Thoracic aorta (tissue), 2 donors: ENCODE results near the gene ALG8. TPM values are rescaled to one million over a fixed set of nuclear protein-coding genes. Genes with fewer than 3 reads are reported as not detected.

Source experiments
- ATAC-seq: fragments of 150-250 bp; one replicate; pipeline ENCODE4 v1.8.0; 2017; ENCODE audit warnings: low read depth; ENCODE audit not compliant: insufficient number of reproducible peaks, low FRiP score
- DNase-seq: peaks from one replicate; pipeline ENCODE4 v3.0.0-alpha.2; 2020; ENCODE audit warnings: low spot score
- H3K27ac ChIP-seq, 2 donors: fragments of 200-600 bp; sonication (generic); 1 replicate in 1 of 2; 2 replicates in 1 of 2; pipeline ENCODE4 v1.5.1; 2016; ENCODE audit warnings: mild to moderate bottlenecking in 2 of 2, moderate library complexity in 2 of 2
- H3K27me3 ChIP-seq: fragments of 200-600 bp; sonication (generic); replicated peaks from 2 replicates; pipeline ENCODE4 v1.6.0; 2016; ENCODE audit warnings: mild to moderate bottlenecking; ENCODE audit not compliant: insufficient read depth
- H3K36me3 ChIP-seq: fragments of 200-600 bp; sonication (generic); one replicate; pipeline ENCODE4 v1.5.1; 2016
- H3K4me1 ChIP-seq, 2 donors: fragments of 200-600 bp; sonication (generic); 1 replicate in 1 of 2; 2 replicates in 1 of 2; pipeline versions ENCODE4 v1.5.1 to v1.6.0; 2016; ENCODE audit warnings: low read depth in 2 of 2, mild to moderate bottlenecking in 1 of 2; ENCODE audit not compliant: control insufficient read depth in 1 of 2
- H3K4me3 ChIP-seq: fragments of 200-600 bp; sonication (generic); 2 replicates; pipeline ENCODE4 v1.5.1; 2016; ENCODE audit warnings: mild to moderate bottlenecking
- H3K9me3 ChIP-seq: fragments of 200-600 bp; sonication (generic); 2 replicates; pipeline ENCODE4 v1.5.1; 2016
- total RNA-seq, 2 donors: library from RNA; depleted of rRNA; stranded (reverse); fragments of >200 nt; gene quantifications; one replicate each; pipeline versions ENCODE4 v1.1.0 to v1.2.3, GENCODE V29; 2016
- TF ChIP-seq, protein P1 (sequence below): fragments of 200-600 bp; sonication (generic); IDR thresholded peaks from one replicate; pipeline ENCODE4 v1.5.1; 2019; ENCODE audit warnings: antibody characterized with exemption

ALG8 gene
- total RNA-seq, 2 donors from 2014 or later: 19.5 to 26.3 TPM

DNA sequence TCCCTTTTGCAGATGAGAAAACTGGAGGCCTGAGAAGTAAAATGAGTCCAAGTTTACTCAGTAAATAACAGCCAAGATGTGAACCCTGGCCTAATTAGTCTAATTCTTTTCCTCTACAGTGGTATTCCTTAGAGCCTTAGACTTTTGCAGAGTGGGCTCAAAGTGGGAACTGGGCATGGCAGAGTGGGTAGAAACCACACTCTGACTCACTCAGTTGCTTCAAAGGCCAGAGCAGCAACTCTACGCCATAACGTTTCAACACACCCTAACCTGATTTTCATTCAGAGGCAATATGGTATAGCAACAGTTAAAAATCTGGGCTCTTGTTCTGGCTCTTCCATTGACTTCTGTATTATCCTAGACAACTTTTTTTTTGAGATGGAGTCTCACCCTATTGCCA is 73.0 kb downstream of the ALG8 start:
- Histone ChIP-seq H3K4me1 (peaks cover 5 to 18% of the 10 kb centered on the region in 2 donors), H3K9me3 (no peaks in the 10 kb centered on the region), H3K27me3 (no peaks in the 10 kb centered on the region), H3K36me3 (peaks cover 14% of the 10 kb centered on the region), H3K4me3 (no peak overlapping the region), H3K27ac (no peak overlapping the region)
- no peak for DNase-seq
- TF ChIP-seq, protein P1, sequence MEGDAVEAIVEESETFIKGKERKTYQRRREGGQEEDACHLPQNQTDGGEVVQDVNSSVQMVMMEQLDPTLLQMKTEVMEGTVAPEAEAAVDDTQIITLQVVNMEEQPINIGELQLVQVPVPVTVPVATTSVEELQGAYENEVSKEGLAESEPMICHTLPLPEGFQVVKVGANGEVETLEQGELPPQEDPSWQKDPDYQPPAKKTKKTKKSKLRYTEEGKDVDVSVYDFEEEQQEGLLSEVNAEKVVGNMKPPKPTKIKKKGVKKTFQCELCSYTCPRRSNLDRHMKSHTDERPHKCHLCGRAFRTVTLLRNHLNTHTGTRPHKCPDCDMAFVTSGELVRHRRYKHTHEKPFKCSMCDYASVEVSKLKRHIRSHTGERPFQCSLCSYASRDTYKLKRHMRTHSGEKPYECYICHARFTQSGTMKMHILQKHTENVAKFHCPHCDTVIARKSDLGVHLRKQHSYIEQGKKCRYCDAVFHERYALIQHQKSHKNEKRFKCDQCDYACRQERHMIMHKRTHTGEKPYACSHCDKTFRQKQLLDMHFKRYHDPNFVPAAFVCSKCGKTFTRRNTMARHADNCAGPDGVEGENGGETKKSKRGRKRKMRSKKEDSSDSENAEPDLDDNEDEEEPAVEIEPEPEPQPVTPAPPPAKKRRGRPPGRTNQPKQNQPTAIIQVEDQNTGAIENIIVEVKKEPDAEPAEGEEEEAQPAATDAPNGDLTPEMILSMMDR: no peak
- ATAC-seq: no peak

DNA sequence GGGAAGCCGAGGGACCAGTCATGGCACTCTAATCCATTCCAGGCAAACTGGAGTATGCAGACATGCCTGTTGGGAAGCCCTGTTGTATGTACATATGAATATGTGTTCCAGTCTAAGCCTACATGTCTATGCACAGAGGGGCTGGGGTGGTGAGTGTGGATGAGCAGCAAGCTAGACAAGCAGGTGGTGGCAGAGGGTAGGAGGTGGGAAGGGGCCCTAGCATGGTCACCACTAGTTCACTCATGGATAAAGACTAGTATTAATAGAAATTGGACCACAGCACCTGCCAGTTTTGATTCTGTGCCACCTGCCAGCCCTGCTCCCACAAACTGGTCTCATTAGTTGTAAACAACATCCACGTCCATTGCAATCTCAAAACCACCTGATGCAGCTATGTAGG is 74.2 kb downstream of the ALG8 start:
- no peak for DNase-seq
- H3K9me3 ChIP-seq: no peaks in the 10 kb centered on the region
- peaks cover 9 to 30% of the 10 kb centered on the region in 2 donors for H3K4me1 ChIP-seq
- no peak for ATAC-seq
- no peaks in the 10 kb centered on the region for H3K27me3 ChIP-seq
- TF ChIP-seq, protein P1: no peak
- H3K36me3 ChIP-seq: peaks cover 9% of the 10 kb centered on the region
- H3K27ac ChIP-seq: no peak overlapping the region
- no peak overlapping the region for H3K4me3 ChIP-seq

DNA sequence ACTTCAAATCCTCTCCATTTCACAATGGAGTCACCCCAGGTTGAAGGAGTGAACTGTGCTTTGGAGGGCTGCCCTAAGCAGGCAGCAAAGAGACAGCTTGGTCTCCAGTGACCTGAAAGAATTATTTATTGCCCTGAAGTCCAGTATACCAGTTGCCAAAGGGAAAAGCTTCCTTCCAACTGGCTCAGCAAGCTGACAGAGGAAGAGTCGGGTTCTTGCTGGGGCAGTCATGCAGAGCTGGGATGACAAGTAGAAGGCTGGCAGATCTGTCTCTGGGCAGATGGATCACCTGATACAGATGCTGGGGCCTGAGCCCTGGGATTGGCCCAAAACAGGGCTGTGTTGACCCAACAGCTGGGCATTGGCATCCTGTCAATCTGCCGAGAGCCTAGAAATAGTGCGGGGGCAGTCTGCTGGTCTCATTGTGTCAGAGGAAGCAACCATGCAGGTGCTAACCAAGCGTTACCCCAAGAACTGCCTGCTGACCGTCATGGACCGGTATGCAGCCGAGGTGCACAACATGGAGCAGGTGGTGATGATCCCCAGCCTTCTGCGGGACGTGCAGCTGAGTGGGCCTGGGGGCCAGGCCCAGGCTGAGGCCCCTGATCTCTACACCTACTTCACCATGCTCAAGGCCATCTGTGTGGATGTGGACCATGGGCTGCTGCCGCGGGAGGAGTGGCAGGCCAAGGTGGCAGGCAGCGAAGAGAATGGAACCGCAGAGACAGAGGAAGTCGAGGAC is 75.8 kb downstream of the ALG8 start, which contains the start of gene THRSP:
Gene THRSP, plus strand, starts transcription at position 422 of the 742 bp plus-strand sequence. Its CDS starts 21 bp downstream, at position 443.
- TF ChIP-seq, protein P1: no peak
- DNase-seq: no peak
- Histone ChIP-seq H3K36me3 (no peaks in the 10 kb centered on the region), H3K4me3 (no peak within 1 kb of the TSS), H3K4me1 (peaks cover 9 to 31% of the 10 kb centered on the region in 2 donors), H3K27me3 (no peaks in the 10 kb centered on the region), H3K27ac (no peak within 1 kb of the TSS), H3K9me3 (no peaks in the 10 kb centered on the region)
- ATAC-seq: no peak

DNA sequence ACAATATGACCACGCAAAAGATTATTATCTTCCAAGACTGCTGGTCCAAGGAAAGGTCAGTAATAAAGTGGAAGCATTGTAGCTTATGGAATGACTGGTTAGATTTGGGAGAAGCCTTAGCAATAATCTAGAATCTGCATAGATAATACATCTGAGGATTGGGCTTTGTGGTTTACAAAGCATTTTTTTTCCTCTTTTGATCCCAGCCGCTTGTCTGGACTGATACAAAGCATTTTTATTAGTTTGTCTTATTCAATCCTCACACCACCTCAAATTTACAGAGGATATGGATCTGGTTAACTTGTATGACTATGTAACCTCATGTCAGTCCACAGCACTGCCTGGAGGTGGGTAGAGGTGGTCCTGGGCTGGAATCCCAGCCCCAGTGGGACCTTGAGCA is 76.8 kb downstream of the ALG8 start:
- Histone ChIP-seq H3K27me3 (no peaks in the 10 kb centered on the region), H3K4me3 (no peak overlapping the region), H3K4me1 (peaks cover 9 to 31% of the 10 kb centered on the region in 2 donors), H3K9me3 (no peaks in the 10 kb centered on the region), H3K27ac (no peak overlapping the region), H3K36me3 (no peaks in the 10 kb centered on the region)
- DNase-seq: no peak
- TF ChIP-seq, protein P1: no peak
- ATAC-seq: no peak

DNA sequence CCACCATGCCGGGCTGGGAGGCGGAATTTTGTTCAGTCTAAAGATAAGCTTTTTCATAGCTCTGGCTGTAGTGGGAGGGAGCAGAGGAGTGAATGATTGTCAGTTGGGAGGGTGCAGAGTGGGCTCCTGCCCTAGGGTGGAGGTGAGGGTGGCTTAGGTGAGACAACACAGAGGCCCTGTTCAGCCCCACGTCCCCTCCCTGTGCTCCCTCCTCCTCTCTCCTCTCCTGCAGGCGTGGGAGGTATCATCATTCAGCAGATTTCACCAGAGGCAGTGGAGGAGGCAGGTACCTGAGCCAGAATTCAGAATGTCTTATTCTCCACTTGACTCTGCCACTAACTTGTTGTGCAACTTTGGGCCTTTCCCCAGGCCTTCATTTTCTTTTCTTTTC is 77.5 kb downstream of the ALG8 start:
- DNase-seq: no peak
- ATAC-seq: no peak
- Histone ChIP-seq H3K4me1 (peaks cover 9 to 31% of the 10 kb centered on the region in 2 donors), H3K27me3 (no peaks in the 10 kb centered on the region), H3K4me3 (no peak overlapping the region), H3K27ac (peak overlapping the region in 1 of 2 donors; percentile 66), H3K9me3 (no peaks in the 10 kb centered on the region), H3K36me3 (no peaks in the 10 kb centered on the region)
- TF ChIP-seq, protein P1: no peak
